Measurements from ENCODE around the gene MCUR1. TPM values are rescaled to one million over a fixed set of nuclear protein-coding genes. Genes with fewer than 3 reads are reported as not detected.
A peak's percentile ranks its signal among the peaks of the same experiment; 100 is the strongest.

The MCUR1 gene
- total RNA-seq, 1 experiment from 2014 or later = 17.9 TPM

DNA sequence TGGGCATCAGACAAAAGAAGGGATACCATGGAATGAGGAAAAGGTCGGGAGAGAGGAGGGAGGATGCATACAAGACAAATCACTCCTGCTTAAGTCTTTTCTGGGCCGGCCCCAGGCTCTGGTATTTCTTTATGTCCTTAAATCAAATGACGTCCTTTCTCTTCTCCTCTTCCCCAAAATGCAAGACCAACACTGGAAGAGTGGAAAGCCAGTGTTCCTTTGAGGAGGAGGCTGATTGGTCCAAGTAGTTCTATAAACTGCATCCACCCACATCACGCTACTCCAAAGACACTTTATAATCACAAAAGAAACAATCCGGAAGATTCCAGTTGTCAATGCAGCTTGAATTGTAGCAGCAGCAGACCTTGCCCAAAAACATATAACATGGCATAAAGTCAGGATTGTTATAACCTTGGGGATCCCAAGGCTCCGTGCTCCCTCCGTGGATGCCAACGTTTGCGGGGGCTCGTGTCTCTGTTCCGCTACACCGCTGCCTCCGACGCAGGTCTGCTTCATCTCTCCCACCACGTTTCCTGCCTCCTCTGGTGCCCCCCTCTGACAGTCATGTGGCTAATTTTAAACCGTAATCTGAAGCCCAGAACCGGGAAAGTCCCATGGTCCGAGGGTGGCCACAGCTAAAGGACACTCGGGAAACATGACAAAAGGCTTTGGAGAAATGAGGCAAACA lies 47.1 kb downstream of the MCUR1 start:
- peak overlapping the region; percentile 21; the same call in 1 of the 2 replicates for H3K9ac ChIP-seq (ENCODE audit: low read length)
- H3K36me3 ChIP-seq (ENCODE audit: insufficient read depth, low read length) = no peaks in the 10 kb centered on the region
- H2AFZ ChIP-seq (ENCODE audit: low read length) = no peak overlapping the region
- no peaks in the 10 kb centered on the region for H3K9me2 ChIP-seq (replicated peaks; ENCODE audit: insufficient read depth, low read length)
- no peak overlapping the region for H3K27ac ChIP-seq (ENCODE audit: low read length)
- no peaks in the 10 kb centered on the region for H3K27me3 ChIP-seq (ENCODE audit: low read length)
- H3K9me3 ChIP-seq (ENCODE audit: low read length) = no peaks in the 10 kb centered on the region
- peak overlapping the region; percentile 31 for H3K4me2 ChIP-seq (ENCODE audit: low read depth, low read length, poor library complexity, severe bottlenecking)
- DNase-seq = no peak
- H4K20me1 ChIP-seq (ENCODE audit: insufficient read depth, low read depth, low read length) = no peaks in the 10 kb centered on the region
- no peaks in the 10 kb centered on the region for H3K79me2 ChIP-seq (ENCODE audit: low read length)
- peaks cover 15% of the 10 kb centered on the region for H3K4me1 ChIP-seq (ENCODE audit: low read length)
- H3K4me3 ChIP-seq (ENCODE audit: low read length) = no peak overlapping the region

DNA sequence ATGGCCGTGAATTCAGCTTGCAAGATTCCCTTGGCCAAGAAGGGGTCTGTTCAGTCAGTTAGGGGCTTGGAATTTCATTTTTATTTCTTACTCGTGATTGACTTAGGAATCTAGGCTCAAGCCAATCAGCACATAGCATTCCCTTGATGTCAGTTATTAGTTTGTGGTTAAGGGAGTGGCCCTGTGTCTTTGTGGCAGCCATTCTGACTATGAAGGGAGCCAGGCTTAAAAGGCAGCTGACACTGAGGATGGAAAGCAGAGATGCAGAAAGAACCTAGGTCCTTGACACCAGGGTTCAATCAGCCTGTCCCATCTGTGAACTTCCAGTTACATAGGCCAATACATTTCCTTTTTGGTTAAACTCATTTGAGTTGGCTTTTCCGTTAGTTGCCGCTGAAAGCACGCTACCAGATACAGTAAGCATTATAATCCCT lies 48.1 kb downstream of the MCUR1 start:
- Histone ChIP-seq H4K20me1 (ENCODE audit: insufficient read depth, low read depth, low read length) (no peaks in the 10 kb centered on the region), H3K4me3 (ENCODE audit: low read length) (no peak overlapping the region), H3K4me2 (ENCODE audit: low read depth, low read length, poor library complexity, severe bottlenecking) (no peak overlapping the region), H3K79me2 (ENCODE audit: low read length) (no peaks in the 10 kb centered on the region), H3K27ac (ENCODE audit: low read length) (no peak overlapping the region), H3K9me3 (ENCODE audit: low read length) (no peaks in the 10 kb centered on the region), H2AFZ (ENCODE audit: low read length) (no peak overlapping the region), H3K9me2 (replicated peaks; ENCODE audit: insufficient read depth, low read length) (no peaks in the 10 kb centered on the region), H3K27me3 (ENCODE audit: low read length) (no peaks in the 10 kb centered on the region), H3K9ac (ENCODE audit: low read length) (no peak overlapping the region), H3K4me1 (ENCODE audit: low read length) (peaks cover 15% of the 10 kb centered on the region), H3K36me3 (ENCODE audit: insufficient read depth, low read length) (no peaks in the 10 kb centered on the region)
- no peak for DNase-seq

DNA sequence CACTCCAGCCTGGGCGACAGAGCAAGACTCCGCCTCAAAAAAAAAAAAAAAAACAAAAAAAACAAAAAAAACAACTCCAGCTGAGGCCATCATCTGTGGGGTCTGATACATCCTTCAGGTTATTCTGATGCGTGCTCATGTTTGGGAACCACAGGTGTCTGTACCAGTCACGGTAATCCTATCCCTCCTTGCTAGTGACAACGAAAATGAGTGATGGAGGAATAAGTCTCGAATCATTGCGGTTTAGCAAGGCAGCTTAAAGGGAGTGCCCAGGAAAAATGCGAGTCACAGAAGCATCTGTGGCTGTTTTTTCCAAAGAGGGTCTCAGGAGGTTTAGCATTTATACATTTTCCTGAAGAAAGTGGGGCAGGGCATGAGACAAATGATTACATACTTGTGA lies 48.8 kb downstream of the MCUR1 start:
- H3K27ac ChIP-seq (ENCODE audit: low read length) = no peak overlapping the region
- H3K27me3 ChIP-seq (ENCODE audit: low read length) = no peaks in the 10 kb centered on the region
- no peaks in the 10 kb centered on the region for H3K36me3 ChIP-seq (ENCODE audit: insufficient read depth, low read length)
- no peak overlapping the region for H2AFZ ChIP-seq (ENCODE audit: low read length)
- H3K79me2 ChIP-seq (ENCODE audit: low read length) = no peaks in the 10 kb centered on the region
- no peaks in the 10 kb centered on the region for H4K20me1 ChIP-seq (ENCODE audit: insufficient read depth, low read depth, low read length)
- no peak overlapping the region for H3K9ac ChIP-seq (ENCODE audit: low read length)
- H3K4me1 ChIP-seq (ENCODE audit: low read length) = peaks cover 15% of the 10 kb centered on the region
- no peaks in the 10 kb centered on the region for H3K9me3 ChIP-seq (ENCODE audit: low read length)
- H3K4me3 ChIP-seq (ENCODE audit: low read length) = no peak overlapping the region
- no peak for DNase-seq
- no peak overlapping the region for H3K4me2 ChIP-seq (ENCODE audit: low read depth, low read length, poor library complexity, severe bottlenecking)
- no peaks in the 10 kb centered on the region for H3K9me2 ChIP-seq (replicated peaks; ENCODE audit: insufficient read depth, low read length)

DNA sequence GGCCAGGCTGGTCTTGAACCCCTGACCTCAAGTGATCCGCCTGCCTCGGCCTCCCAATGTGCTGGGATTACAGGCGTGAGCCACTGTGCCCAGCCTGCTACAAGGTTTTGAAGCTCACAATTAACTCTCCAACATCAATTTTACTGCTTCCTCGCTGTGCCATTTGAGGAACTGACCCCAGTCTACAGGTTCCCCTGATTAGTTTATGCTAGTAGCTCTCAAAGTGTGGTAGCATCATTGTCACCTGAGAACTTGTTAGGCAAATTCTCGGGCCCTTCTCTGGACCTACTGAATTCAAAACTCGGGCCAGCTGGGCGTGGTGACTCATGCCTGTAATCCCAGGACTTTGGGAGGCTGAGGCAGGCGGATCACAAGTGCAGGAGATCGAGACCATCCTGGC lies 49.4 kb downstream of the MCUR1 start:
- Histone ChIP-seq H3K9ac (ENCODE audit: low read length) (no peak overlapping the region), H3K36me3 (ENCODE audit: insufficient read depth, low read length) (no peaks in the 10 kb centered on the region), H3K9me3 (ENCODE audit: low read length) (no peaks in the 10 kb centered on the region), H3K27me3 (ENCODE audit: low read length) (no peaks in the 10 kb centered on the region), H3K4me1 (ENCODE audit: low read length) (peaks cover 15% of the 10 kb centered on the region), H4K20me1 (ENCODE audit: insufficient read depth, low read depth, low read length) (no peaks in the 10 kb centered on the region), H3K79me2 (ENCODE audit: low read length) (no peaks in the 10 kb centered on the region), H3K4me2 (ENCODE audit: low read depth, low read length, poor library complexity, severe bottlenecking) (no peak overlapping the region), H2AFZ (ENCODE audit: low read length) (no peak overlapping the region), H3K4me3 (ENCODE audit: low read length) (no peak overlapping the region), H3K27ac (ENCODE audit: low read length) (no peak overlapping the region), H3K9me2 (replicated peaks; ENCODE audit: insufficient read depth, low read length) (no peaks in the 10 kb centered on the region)
- no peak for DNase-seq

DNA sequence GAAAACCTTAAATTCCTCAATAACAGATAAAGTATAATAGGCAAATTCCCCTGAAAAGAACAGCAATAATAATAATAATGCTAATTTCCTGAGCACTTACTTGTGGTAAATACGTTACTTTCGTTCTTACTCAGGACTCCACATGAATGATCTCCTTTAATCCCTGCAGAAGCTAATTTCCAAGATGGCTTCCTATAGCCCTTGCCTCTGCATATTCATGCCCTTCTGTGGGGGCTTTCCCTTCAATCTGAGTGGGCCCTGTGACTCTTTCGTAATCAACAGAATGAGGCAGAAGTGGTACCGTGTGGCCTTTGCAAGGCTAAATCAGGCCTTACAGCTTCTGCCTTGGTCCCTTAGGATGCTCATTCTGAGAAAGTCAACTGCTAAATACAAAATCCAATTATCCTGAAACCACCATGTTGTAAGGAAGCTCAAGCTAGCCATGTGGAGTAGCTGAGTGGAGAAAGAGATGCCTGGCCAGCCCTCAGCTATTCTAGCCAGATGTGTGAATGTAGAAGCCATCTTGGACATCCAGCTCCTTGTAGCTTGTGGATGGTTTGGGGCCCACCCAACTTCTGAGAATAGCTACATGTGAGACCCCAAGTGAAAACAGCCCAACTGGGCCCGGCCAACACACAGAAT lies 50.5 kb downstream of the MCUR1 start:
- DNase-seq = no peak
- H3K9ac ChIP-seq (ENCODE audit: low read length) = no peak overlapping the region
- no peaks in the 10 kb centered on the region for H3K9me2 ChIP-seq (replicated peaks; ENCODE audit: insufficient read depth, low read length)
- no peak overlapping the region for H3K27ac ChIP-seq (ENCODE audit: low read length)
- H3K9me3 ChIP-seq (ENCODE audit: low read length) = no peaks in the 10 kb centered on the region
- no peaks in the 10 kb centered on the region for H4K20me1 ChIP-seq (ENCODE audit: insufficient read depth, low read depth, low read length)
- no peaks in the 10 kb centered on the region for H3K79me2 ChIP-seq (ENCODE audit: low read length)
- no peak overlapping the region for H3K4me2 ChIP-seq (ENCODE audit: low read depth, low read length, poor library complexity, severe bottlenecking)
- no peaks in the 10 kb centered on the region for H3K27me3 ChIP-seq (ENCODE audit: low read length)
- H3K4me1 ChIP-seq (ENCODE audit: low read length) = peaks cover 15% of the 10 kb centered on the region
- no peaks in the 10 kb centered on the region for H3K36me3 ChIP-seq (ENCODE audit: insufficient read depth, low read length)
- H2AFZ ChIP-seq (ENCODE audit: low read length) = no peak overlapping the region
- H3K4me3 ChIP-seq (ENCODE audit: low read length) = no peak overlapping the region

DNA sequence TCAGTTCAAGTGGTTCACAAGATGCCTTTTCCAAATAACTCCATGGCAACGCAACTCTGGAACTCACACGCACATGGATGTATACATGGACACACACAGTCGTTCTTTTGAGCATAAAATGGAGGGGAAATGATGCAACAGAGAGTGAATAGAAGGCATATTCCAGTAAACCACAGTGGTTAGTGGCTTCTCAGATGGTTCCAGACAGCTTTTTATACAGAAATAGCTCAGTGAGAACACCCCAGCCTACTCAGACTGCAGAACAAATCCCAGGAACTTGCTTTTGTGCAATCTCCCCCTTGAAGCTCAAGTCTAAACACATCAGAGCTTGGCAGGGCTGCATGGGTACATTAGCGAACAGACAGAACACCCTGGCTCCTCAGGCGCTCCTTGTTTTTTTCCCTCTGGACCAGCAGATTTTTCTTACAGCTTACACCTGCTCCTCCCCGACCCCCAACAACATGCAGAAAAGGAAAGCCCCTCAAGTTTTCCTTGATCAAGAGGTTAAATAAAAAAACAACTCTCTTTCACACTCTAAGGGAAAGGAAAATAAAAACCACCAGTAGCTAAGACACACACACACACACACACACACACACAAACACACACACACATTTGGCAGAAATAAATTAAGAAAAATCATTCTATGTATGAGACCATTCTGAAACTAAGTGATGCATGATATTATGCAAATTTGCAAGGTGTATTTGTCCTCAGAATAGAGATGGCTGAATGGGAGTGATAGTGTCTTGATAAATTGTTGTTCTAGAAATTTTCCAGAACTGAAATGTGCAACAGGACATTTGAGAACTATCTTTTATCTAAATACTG lies 51.5 kb downstream of the MCUR1 start:
- Histone ChIP-seq H3K9me3 (ENCODE audit: low read length) (no peaks in the 10 kb centered on the region), H3K9me2 (replicated peaks; ENCODE audit: insufficient read depth, low read length) (no peaks in the 10 kb centered on the region), H3K4me3 (ENCODE audit: low read length) (no peak overlapping the region), H4K20me1 (ENCODE audit: insufficient read depth, low read depth, low read length) (no peaks in the 10 kb centered on the region), H3K27ac (ENCODE audit: low read length) (no peak overlapping the region), H3K4me1 (ENCODE audit: low read length) (peaks cover 15% of the 10 kb centered on the region), H2AFZ (ENCODE audit: low read length) (no peak overlapping the region), H3K36me3 (ENCODE audit: insufficient read depth, low read length) (no peaks in the 10 kb centered on the region), H3K4me2 (ENCODE audit: low read depth, low read length, poor library complexity, severe bottlenecking) (no peak overlapping the region), H3K9ac (ENCODE audit: low read length) (no peak overlapping the region), H3K27me3 (ENCODE audit: low read length) (no peaks in the 10 kb centered on the region), H3K79me2 (ENCODE audit: low read length) (no peaks in the 10 kb centered on the region)
- no peak for DNase-seq

DNA sequence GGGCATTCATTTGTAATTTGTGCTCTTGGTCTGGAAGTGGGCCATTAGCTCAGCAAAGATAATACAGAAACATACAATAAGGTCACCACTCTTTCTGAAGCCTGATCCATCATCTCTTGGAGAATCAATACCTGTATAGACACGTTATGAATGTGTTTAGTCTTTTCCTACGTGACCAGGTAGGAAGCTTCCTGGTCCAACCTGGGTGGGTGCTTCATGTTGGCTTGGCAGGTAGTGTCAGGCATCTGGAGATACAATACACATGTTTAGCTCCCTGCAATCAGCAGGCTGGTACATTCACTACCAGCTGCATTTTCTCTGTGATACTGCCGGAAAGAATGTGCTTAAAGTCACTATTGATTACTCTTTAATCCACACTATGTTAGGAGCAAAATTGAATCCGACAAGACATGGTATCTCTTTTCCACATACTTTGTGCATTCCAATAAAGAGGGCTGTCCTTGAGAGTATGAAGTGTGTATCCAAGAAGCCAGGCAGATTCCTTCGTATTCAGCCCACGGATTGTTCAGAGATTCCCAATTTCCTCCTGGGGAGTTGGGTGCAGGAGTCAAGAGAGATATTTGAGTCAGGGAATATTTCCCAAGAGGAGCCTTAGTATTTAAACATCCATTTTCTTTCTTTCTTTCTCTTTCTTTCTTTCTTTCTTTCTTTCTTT lies 52.9 kb downstream of the MCUR1 start:
- H3K27ac ChIP-seq (ENCODE audit: low read length) = no peak overlapping the region
- no peaks in the 10 kb centered on the region for H3K79me2 ChIP-seq (ENCODE audit: low read length)
- no peak overlapping the region for H3K4me3 ChIP-seq (ENCODE audit: low read length)
- no peaks in the 10 kb centered on the region for H4K20me1 ChIP-seq (ENCODE audit: insufficient read depth, low read depth, low read length)
- H3K27me3 ChIP-seq (ENCODE audit: low read length) = no peaks in the 10 kb centered on the region
- no peak overlapping the region for H3K4me2 ChIP-seq (ENCODE audit: low read depth, low read length, poor library complexity, severe bottlenecking)
- H3K9ac ChIP-seq (ENCODE audit: low read length) = no peak overlapping the region
- no peak for DNase-seq
- no peak overlapping the region for H2AFZ ChIP-seq (ENCODE audit: low read length)
- no peaks in the 10 kb centered on the region for H3K9me2 ChIP-seq (replicated peaks; ENCODE audit: insufficient read depth, low read length)
- no peaks in the 10 kb centered on the region for H3K9me3 ChIP-seq (ENCODE audit: low read length)
- H3K4me1 ChIP-seq (ENCODE audit: low read length) = peaks cover 9% of the 10 kb centered on the region
- H3K36me3 ChIP-seq (ENCODE audit: insufficient read depth, low read length) = no peaks in the 10 kb centered on the region
